ENCODE data around the gene PARP9.

- no peak for TF ChIP-seq CTCF (IDR thresholded peaks at IDR 0.05)
- no peak for TF ChIP-seq POLR2A (IDR thresholded peaks at IDR 0.05)
Measured at GRCh38 chr3:122590610-122591009, 26.5 kb upstream of the PARP9 start.

Measured in body of pancreas (tissue), 4 donors.